Lung (tissue), 12 donors: ENCODE measurements around the gene GPR37L1. TPM values are rescaled to one million over a fixed set of nuclear protein-coding genes. Genes with fewer than 3 reads are reported as not detected.

Source experiments
- ATAC-seq: fragments of 200-7000 bp; cut with Tn5 transposase; one replicate; pipeline ENCODE4 v1.9.1; 2020; ENCODE audit warnings: moderate number of reproducible peaks; ENCODE audit not compliant: insufficient read depth, low FRiP score
- DNase-seq, 3 donors: peaks; one replicate each; pipeline ENCODE4 v3.0.0-alpha.2; 2013 to 2017
- H3K27ac ChIP-seq, 2 donors: one replicate each; pipeline ENCODE4 v1.5.1; 2013; ENCODE audit warnings: mild to moderate bottlenecking in 2 of 2, moderate library complexity in 2 of 2, control low read depth in 1 of 2, inconsistent platforms in 1 of 2, low read depth in 1 of 2, low read length in 1 of 2
- H3K27me3 ChIP-seq, 3 donors: one replicate each; pipeline ENCODE4 v1.5.1; 2013; ENCODE audit warnings: low read length in 2 of 3; ENCODE audit not compliant: control insufficient read depth in 3 of 3, insufficient read depth in 3 of 3
- H3K36me3 ChIP-seq, 4 donors: one replicate each; pipeline ENCODE4 v1.5.1; 2013; ENCODE audit warnings: low read length in 4 of 4, mild to moderate bottlenecking in 1 of 4, moderate library complexity in 1 of 4; ENCODE audit not compliant: control insufficient read depth in 4 of 4, insufficient read depth in 4 of 4
- H3K4me1 ChIP-seq, 5 donors: one replicate each; pipeline ENCODE4 v1.5.1; 2013; ENCODE audit warnings: low read length in 5 of 5, mild to moderate bottlenecking in 2 of 5, moderate library complexity in 1 of 5; ENCODE audit not compliant: control insufficient read depth in 5 of 5, insufficient read depth in 5 of 5
- H3K4me3 ChIP-seq: one replicate; pipeline ENCODE4 v1.5.1; 2013; ENCODE audit warnings: mild to moderate bottlenecking, control low read depth, moderate library complexity
- H3K9ac ChIP-seq, 2 donors: one replicate each; pipeline ENCODE4 v1.5.1; 2013; ENCODE audit warnings: low read length in 2 of 2, control low read depth in 1 of 2; ENCODE audit not compliant: insufficient read depth in 1 of 2
- H3K9me3 ChIP-seq, 4 donors: one replicate each; pipeline ENCODE4 v1.5.1; 2013; ENCODE audit warnings: low read length in 3 of 4, mild to moderate bottlenecking in 1 of 4, moderate library complexity in 1 of 4; ENCODE audit not compliant: control insufficient read depth in 4 of 4, insufficient read depth in 3 of 4
- CTCF ChIP-seq: IDR thresholded peaks from 2 replicates; pipeline ENCODE4 v1.5.1; 2012; ENCODE audit warnings: mild to moderate bottlenecking; ENCODE audit errors: control extremely low read depth, extremely low read depth
- WGBS, 2 donors: extraction: QIAGEN DNeasy Blood & Tissue Kit; methylation state at CpG; one replicate each; pipeline ENCODE4 v1.1.7; 2013; 5-methylcytosine and 5-hydroxymethylcytosine counted together
- polyA plus RNA-seq, 2 donors: library from polyadenylated mRNA; stranded (reverse); fragments of 200-250 nt; gene quantifications; one replicate each; pipeline ENCODE4 v1.2.1, GENCODE V29; 2013
- total RNA-seq, 2 donors: library from RNA; depleted of rRNA in 1 of 2; stranded (reverse); fragments of >200 nt in 1 of 2; gene quantifications; one replicate each; pipeline ENCODE4 v1.2.1, GENCODE V29; 2014 to 2021
- donor health status: control.
- donor health status: control.
- donor health status: Bipolar disorder and iron deficiency.
- donor health status: healthy.
- donor health status: DM: yes; HTN: yes; CAD: no.

GPR37L1 gene
- total and polyA plus RNA-seq, 4 donors, result 0.04 to 0.09 (median 0.05) TPM; not detected in 1

DNA sequence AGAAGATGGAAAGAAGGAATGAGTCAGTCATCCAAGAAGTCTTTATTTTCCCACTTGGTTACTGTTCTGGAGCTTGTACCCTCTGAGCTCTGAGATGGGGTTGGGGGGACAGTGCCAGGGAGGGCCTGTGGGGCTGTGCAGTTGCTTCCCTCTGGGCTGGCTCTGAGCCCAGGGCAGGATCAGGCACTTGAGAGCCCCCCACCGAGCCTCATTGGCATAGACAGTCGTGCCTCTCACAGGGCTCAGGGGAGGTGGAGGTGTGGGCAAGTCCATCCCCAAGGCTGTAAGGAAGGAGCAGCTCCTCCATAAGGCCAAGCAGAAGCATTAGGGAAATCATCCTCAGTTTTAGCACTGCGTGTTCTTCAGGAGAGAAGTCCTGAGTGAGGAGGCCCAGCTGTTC lies 24.3 kb downstream of the GPR37L1 start:
- Histone ChIP-seq H3K9ac (no peak overlapping the region), H3K9me3 (no peaks in the 10 kb centered on the region), H3K4me1 (peaks cover 0 to 18% (median 3%) of the 10 kb centered on the region in 5 donors), H3K4me3 (no peak overlapping the region), H3K27ac (no peak overlapping the region), H3K27me3 (no peaks in the 10 kb centered on the region), H3K36me3 (no peaks in the 10 kb centered on the region)
- no peak for TF ChIP-seq CTCF
- ATAC-seq, result no peak
- no peak for DNase-seq
- 61 to 70% methylated on average over 3 of the region's 3 CpGs for WGBS, 2 donors

GRCh38 chr1:202148391-202148790 lies 25.7 kb downstream of the GPR37L1 start:
- no peaks in the 10 kb centered on the region for H3K27me3 ChIP-seq
- no peak for TF ChIP-seq CTCF
- ATAC-seq (no peak), DNase-seq (no peak)
- no peak overlapping the region for H3K4me3 ChIP-seq
- H3K4me1 ChIP-seq, result peaks cover 0 to 8% (median 0%) of the 10 kb centered on the region in 5 donors
- WGBS, 2 donors, result 79 to 87% methylated on average over 4 of the region's 4 CpGs
- peaks cover 0 to 3% (median 0%) of the 10 kb centered on the region in 4 donors for H3K36me3 ChIP-seq
- H3K27ac ChIP-seq, result no peak overlapping the region
- H3K9ac ChIP-seq, result no peak overlapping the region
- H3K9me3 ChIP-seq, result no peaks in the 10 kb centered on the region

DNA sequence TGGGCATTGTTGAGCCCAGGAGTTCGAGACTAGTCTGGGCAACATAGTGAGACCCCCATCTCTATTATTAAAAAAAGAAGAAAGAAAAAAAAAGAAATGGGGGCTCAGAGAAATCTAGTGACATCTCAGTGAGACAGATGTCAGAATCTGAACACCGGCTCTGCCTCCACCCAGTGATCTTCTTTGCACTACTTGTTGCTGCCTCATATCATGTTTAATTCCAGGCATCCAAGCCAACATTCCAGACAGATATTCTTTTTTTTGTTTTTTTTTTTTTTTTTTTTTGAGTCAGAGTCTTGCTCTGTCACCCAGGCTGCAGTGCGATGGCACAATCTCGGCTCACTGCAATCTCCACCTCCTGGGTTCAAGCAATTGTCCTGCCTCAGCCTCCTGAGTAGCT lies 26.8 kb downstream of the GPR37L1 start:
- no peaks in the 10 kb centered on the region for H3K27me3 ChIP-seq
- ATAC-seq, result no peak
- no peak overlapping the region for H3K27ac ChIP-seq
- peaks cover 0 to 3% (median 0%) of the 10 kb centered on the region in 4 donors for H3K36me3 ChIP-seq
- H3K9ac ChIP-seq, result no peak overlapping the region
- H3K9me3 ChIP-seq, result no peaks in the 10 kb centered on the region
- no peak for DNase-seq
- no peak for TF ChIP-seq CTCF
- WGBS, 2 donors, result 88 to 89% methylated on average over 4 of the region's 4 CpGs
- no peak overlapping the region for H3K4me3 ChIP-seq
- H3K4me1 ChIP-seq, result peaks cover 0 to 5% (median 0%) of the 10 kb centered on the region in 5 donors

DNA sequence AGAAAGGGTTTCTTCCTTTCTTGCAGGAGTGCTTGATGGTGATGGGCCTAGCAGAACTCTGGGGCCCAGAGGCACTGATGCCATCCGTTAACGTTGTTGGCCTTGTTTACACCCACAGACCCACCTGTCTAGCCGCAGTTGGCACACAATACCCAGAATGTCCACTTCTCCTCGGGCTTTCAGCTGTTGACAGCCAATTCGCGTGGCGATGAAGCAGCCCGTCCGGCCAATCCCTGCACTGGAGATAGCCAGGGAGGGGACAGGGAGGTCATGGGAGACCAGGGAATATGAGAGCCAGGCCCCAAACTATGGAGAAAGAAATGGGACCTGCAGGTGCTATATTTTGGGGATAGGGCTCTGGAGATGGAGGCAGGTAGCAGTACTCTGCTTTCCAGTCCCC lies 27.5 kb downstream of the GPR37L1 start:
- 92 to 95% methylated on average over 9 of the region's 9 CpGs for WGBS, 2 donors

More for the DNA sequence above, 27.5 kb downstream of the GPR37L1 start:
- no peak for TF ChIP-seq CTCF
- ATAC-seq (no peak), DNase-seq (no peak)
- H3K9ac ChIP-seq, result no peak overlapping the region
- H3K36me3 ChIP-seq, result peaks cover 0 to 3% (median 0%) of the 10 kb centered on the region in 4 donors
- H3K9me3 ChIP-seq, result no peaks in the 10 kb centered on the region
- no peaks in the 10 kb centered on the region for H3K27me3 ChIP-seq
- peaks cover 0 to 5% (median 2%) of the 10 kb centered on the region in 5 donors for H3K4me1 ChIP-seq
- H3K4me3 ChIP-seq, result no peak overlapping the region
- H3K27ac ChIP-seq, result no peak overlapping the region
